Stimulated activated memory B cell treated with anti-CD40 and anti-IgM and Interleukin-4, amounts not matched to agents 10 μg/mL and 1 μg/mL and 100 μg/mL, for 72 hours (primary cell): Measurements from ENCODE around the gene KRTAP19-3.

ENCODE experiments used
- ATAC-seq: fragments of 150-1000 bp; cut with Tn5 transposase; 2 replicates; pipeline ENCODE4 v1.10.0; 2021
- H3K27ac Mint-ChIP-seq: one replicate; pipeline ENCODE4 v1.8.0; 2022; ENCODE audit warnings: mild to moderate bottlenecking, mixed read lengths
- H3K27me3 Mint-ChIP-seq: one replicate; pipeline ENCODE4 v1.8.0; 2022; ENCODE audit warnings: mixed read lengths
- H3K36me3 Mint-ChIP-seq: one replicate; pipeline ENCODE4 v1.8.0; 2022; ENCODE audit warnings: mixed read lengths
- H3K4me1 Mint-ChIP-seq: one replicate; pipeline ENCODE4 v1.8.0; 2022; ENCODE audit warnings: mixed read lengths
- H3K4me3 Mint-ChIP-seq: one replicate; pipeline ENCODE4 v1.8.0; 2022; ENCODE audit warnings: mild to moderate bottlenecking, moderate library complexity, mixed read lengths
- H3K9me3 Mint-ChIP-seq: one replicate; pipeline ENCODE4 v1.8.0; 2022; ENCODE audit warnings: mixed read lengths

The KRTAP19-3 gene

DNA sequence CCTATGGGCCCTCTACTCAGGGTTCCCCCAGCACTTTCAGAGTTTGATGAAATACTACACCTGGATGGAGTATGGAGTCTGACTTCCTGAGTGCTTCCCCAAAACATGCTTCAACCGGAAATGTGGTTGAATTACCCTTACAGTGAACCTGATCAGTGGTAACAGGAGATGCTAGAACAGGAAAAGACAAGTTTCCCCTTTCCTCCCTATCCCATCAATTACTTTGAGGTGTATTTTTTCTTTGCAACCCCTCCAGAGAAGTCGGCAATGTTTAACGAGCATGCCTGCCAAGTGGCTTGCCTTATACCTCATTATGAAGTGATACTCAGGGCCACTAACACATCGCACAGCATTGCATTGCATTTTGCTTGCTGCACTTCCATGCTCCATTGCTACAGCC is 44.8 kb downstream of the KRTAP19-3 start:
- no peak for ATAC-seq
- Mint-ChIP-seq H3K4me1 (no peaks in the 10 kb centered on the region), H3K27me3 (no peaks in the 10 kb centered on the region), H3K9me3 (no peaks in the 10 kb centered on the region), H3K27ac (no peak overlapping the region), H3K36me3 (no peaks in the 10 kb centered on the region), H3K4me3 (no peak overlapping the region)

DNA sequence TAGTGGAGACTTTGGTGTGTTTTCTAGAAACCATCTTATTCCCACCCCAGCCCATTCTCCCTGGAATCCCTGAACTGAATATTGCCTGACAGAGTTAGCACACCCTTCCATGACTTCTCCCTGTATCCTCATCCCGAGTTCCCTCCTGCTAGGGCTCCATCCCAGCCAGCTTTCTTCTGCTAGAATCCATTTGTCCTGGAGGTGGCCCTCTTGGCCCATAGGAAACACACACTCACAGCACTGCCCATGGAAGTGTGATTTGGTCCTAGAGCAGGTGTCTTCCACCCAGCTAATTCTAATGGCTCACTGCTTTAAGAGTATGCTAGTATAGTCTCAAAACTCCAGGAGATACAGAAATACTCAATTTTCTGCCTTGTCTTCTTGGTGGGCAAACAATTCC is 47.6 kb downstream of the KRTAP19-3 start:
- Mint-ChIP-seq H3K9me3 (no peaks in the 10 kb centered on the region), H3K36me3 (no peaks in the 10 kb centered on the region), H3K4me3 (no peak overlapping the region), H3K27ac (no peak overlapping the region), H3K4me1 (no peaks in the 10 kb centered on the region), H3K27me3 (no peaks in the 10 kb centered on the region)
- ATAC-seq: no peak

DNA sequence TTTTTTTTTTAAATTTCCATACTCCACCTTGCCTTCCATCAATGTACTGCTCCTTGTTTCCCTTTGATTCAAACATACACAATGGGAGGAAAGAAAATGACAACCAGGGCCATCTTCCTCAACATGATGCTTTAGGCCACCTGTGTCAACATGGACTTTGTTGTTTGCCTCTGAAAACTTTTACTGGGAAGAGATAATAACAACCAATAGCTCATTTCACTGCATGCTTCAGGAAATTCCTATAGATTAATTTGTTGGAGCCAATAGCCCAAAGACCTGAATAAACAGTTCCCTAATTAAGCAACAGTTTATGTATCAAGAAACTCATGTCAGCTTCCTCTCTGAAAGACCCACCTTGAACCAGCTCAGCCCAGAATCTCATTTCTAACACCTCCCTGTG is 48.6 kb downstream of the KRTAP19-3 start:
- H3K4me1 Mint-ChIP-seq: no peaks in the 10 kb centered on the region
- no peaks in the 10 kb centered on the region for H3K36me3 Mint-ChIP-seq
- H3K27me3 Mint-ChIP-seq: no peaks in the 10 kb centered on the region
- no peak overlapping the region for H3K27ac Mint-ChIP-seq
- no peak overlapping the region for H3K4me3 Mint-ChIP-seq
- no peak for ATAC-seq
- H3K9me3 Mint-ChIP-seq: no peaks in the 10 kb centered on the region
